ENCODE measurements around the gene MORN1.

DNA sequence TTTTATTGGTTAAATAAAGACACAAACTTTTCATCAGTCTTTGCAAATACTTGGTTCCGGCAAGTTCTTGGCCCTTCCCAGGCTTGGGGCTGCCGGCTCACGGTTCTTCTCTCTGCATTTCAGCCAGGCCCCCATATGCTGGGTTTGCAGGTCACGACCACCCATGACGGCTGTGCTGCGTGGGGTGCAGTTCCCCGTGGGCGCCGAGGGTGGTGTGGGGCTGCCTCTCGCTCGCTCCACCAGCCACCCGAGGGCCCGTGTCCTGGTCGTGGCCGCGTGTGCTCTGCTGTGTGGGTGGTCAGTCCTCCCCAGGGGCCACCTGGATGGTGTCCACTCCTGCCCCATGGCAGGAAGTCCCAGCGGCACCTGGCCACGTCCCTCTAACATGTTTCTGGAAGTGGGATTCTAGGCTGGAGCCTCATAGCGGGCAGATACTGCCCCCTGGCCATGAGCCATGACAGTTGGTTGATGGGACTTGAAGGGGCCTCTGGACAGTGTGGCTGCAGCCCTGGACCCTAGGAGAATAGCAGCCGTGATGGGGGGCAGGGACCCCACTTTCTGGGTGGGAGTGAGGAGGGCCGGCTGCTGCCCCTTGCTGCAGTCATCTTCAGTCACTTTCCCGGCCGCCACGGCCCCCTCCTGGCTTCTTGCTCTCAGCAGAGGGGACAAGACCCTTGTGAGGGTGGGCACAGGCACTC lies 117.0 kb downstream of the MORN1 start:
- TF ChIP-seq CTCF (conservative IDR thresholded peaks at IDR 0.05; ENCODE audit: low read depth, low read length) (no peak), POLR2A (IDR thresholded peaks at IDR 0.05; ENCODE audit: low read depth, low read length) (no peak), SMC3 (IDR thresholded peaks at IDR 0.05; ENCODE audit: low read depth, low read length) (no peak)

Measured in IMR-90 (cell line).